GM21529 (cell line): ENCODE measurements around the gene NDUFAF8.

Experiments used
- ATAC-seq: cut with Tn5 transposase; IDR thresholded peaks from one replicate; pipeline ENCODE4 v1.9.1; 2021; ENCODE audit not compliant: unreplicated experiment

NDUFAF8 gene, protein sequence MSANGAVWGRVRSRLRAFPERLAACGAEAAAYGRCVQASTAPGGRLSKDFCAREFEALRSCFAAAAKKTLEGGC

GRCh38 chr17:81238815-81239713, at the start of gene NDUFAF8, which contains the start of gene TEPSIN:
Gene NDUFAF8, plus strand, starts transcription at chr17:81239318. Its CDS starts 46 bp downstream, at chr17:81239364.
Gene TEPSIN, minus strand, starts transcription at chr17:81239055. Its CDS starts 22 bp downstream, at chr17:81239033.
- peak; percentile 93 for ATAC-seq

- ATAC-seq, result no peak
Observed at GRCh38 chr17:81189670-81190530, 49.2 kb upstream of the NDUFAF8 start.

GRCh38 chr17:81190591-81190990, 48.5 kb upstream of the NDUFAF8 start:
- ATAC-seq, result no peak

DNA sequence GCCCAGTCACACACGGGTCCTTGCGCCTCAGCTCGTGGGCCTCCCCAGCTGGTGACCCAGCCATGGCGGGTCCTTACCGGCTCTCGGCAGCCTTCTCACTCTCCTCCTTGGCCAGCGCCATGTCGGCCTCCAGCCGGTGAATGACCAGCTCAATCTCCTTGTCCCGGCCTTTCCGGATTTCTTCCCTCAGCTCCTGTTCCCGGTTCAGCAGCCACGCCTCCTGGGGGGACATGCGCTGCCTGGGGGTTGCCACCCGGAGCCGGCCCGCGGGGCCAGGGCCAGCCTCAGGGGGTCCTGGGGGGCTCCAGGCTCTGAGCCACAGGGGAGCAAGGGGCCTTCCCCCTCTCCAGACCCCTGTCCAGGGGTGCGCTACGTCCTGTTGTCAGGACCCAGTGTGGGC, 48.0 kb upstream of the NDUFAF8 start:
- no peak for ATAC-seq

GRCh38 chr17:81191646-81192045, 47.5 kb upstream of the NDUFAF8 start:
- no peak for ATAC-seq

- ATAC-seq, result no peak
Observed at GRCh38 chr17:81192386-81193050, 46.6 kb upstream of the NDUFAF8 start.

- ATAC-seq, result no peak
Observed at GRCh38 chr17:81193051-81193410, 46.1 kb upstream of the NDUFAF8 start.

DNA sequence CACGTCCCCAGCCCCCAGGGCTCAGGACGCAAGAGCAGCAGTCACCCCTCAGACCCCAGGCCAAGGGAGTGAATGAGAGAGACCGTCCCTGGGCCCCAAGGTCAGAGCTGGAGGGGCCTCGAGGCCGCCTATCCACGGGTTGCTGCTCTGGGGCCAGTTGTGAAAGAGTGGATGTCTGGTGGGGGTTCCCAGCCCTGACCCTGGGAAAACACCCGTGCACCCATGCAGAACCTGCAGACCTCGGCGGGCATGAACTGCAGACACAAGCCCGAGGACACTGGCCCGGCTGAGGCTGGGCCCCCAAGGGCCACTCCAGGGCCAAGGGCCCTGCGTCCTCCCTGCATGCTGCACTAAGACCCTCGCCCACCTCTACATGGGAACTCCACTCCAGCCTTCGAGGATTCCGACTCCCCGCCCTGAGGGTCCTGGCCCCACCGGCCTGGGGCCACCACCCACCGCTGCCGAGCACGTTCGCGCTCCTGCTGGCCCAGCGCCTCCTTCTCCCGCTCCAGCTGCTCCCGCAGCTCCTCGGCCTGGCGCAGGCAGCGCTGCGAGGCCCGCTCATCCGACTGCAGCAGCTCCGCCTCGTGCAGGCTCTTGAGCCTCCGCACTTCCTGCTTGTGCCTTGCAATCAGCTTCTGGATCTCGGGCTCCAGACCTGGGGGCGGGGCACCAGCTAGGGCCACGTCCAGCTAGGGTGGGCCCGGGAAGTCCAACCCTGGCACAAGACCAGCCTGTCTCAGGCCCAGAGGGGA, 45.5 kb upstream of the NDUFAF8 start:
- no peak for ATAC-seq

DNA sequence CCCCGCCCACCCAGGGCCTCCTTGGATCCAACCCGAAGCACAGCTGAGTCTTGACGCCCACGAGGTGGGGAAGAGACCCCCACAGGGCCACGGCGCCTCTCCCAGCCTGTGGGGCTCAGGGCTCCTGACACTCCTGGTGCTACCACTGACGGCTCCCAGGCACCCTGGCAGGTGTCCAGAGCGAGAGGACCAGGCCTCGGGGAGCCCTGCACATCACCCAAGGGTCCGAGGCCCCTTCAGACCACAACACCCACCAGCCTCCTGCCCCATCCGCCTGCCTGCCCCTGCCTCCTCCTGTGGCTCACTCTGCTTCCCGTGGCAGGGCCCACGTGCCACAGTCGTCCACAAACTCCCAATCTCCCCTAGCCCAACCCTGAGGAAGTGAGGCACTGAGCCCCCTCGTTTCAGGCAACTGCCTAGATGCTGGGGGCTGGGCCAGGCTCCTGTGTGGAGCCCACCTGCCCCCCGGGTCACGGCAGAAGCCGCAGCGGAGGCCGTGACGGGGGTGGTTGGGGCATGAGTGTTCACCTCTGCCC, 44.8 kb upstream of the NDUFAF8 start:
- no peak for ATAC-seq

DNA sequence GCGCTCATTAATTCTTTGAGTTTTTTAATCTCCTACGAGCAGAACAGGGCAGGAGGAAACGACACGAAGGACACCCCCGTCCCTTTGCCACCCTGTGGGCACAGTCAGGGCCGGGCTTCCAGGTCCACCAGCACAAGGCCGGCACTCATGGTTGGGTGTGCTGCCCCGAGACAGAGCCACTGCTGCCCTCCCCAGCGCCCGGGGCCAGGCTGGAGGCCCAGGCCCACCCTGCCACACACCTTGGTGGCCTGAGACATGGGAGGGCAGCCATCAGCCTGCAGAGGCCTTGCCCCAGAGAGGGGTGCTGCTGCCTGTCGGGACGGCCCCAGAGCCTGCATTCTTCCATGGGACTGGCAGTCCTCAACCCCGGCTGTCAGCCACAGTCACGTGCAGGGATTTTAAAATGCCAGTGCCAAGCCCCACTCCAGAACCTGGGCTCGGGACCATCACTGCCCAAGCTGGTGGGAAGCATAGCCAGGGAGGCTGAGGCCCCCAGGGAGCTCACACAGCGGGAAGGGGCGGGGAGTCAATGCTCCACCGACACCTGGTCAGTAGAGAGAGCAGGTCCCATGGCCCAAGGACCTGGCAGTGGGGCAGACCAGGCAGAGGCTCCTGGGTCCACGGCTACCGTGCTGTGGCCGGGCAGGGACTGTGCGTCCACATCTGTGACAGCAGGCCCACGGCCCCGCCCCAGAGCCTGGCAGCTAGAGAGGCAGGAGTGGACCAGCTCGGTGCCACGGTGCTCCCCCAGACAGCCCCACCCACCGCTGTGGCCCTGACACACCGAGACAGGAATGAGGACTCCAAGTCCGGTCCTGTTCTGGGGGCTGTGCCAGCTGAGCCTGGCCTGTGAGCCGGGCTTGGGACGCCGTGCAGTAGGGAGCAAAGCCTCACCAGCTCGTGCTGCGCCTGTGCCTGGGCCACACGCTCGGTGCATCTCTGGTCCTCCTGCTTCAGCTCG, 43.9 kb upstream of the NDUFAF8 start:
- no peak for ATAC-seq

DNA sequence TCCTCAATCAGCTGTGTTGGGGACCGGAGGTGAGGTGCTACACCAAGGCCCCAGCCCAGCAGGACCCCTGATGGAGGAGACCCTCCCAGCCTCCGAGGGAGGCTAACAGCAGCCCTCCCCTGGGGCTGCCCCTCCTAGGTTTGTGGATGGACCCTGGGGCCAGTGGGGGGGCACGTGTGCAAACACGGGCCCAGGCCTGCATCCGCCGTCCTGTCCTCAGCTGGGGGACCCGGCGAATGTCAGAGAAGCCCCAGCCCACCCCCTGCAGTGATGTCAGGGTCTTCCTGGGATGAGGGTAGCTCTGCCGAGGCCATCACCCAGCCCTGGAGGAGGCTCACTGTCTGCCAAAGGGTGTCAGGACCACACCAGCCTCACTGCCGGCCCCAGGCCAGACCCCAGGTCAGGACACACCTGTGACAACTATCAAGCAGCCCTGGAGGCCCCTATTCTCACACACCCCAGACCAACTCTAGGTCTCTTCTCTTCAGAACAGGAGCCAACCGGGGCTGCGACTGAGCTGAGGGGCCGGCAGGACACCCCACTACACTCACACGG, 43.1 kb upstream of the NDUFAF8 start:
- no peak for ATAC-seq

GRCh38 chr17:81196505-81197408, 42.4 kb upstream of the NDUFAF8 start:
- no peak for ATAC-seq

- ATAC-seq, result no peak
Observed at GRCh38 chr17:81197409-81197795, 41.7 kb upstream of the NDUFAF8 start.

DNA sequence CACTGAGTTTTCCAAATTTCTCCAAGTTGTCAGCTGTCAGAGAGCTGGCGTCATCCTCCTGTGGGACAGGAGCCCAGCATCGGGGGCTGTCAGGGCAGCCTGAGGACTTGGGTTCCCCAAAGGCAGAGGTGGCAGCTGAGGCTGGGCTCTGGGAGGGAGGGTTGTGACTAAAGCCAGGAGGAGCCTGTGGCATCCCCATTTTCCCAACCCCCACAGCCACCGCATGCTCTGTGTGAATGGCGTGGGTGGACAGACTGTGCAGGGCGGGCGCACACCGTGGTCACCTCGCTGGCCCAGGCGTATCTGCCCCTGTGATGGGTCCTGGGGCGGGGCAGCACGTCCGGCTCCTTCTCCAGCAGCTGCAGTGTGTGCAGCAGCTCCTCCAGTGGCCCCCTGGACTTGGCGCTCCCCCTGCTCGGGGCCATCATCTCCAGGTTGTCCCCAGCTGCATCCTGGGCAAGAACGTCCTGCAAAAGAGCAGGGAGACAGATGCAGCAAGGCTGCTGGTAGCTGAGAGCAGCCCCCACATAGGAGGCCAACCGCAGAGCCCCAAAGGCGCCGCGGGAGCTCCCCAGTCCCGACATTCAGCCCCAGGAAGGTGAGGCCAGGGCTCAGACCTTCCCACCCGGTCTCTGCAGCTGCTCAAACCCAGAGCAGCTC, 41.2 kb upstream of the NDUFAF8 start:
- no peak for ATAC-seq

DNA sequence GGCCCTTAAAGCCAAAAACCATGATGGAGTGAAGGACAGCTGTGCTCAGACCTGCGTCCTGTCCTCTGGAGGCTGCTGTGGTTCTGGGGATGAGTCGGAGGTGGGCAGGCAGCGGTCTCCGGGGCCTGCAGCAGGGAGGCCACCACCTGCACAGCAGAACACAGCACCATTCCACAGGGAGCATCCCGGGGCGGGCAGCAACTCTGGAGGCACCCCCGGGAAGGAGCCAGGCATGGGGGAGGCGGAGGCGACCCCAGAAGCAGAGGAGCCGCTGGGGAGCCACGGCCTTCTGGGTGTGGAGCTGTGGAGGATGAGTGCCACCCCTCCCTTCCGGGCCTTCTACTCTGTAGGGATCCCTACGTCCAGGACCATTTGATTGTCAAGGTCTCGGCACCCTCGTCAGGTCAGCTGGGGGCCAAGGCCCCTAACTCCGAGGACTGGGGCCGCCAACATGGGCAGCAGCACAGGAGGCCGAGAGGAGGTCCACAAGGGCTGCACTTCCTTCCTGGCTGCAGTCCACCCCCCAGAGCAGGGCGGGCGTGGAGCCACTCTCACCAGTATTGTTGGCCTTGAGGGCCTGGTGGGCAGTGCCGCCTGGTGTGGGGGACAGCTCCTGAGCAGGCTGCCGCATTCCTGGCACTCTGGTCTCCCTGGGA, 40.2 kb upstream of the NDUFAF8 start:
- no peak for ATAC-seq

- ATAC-seq, result no peak
Observed at GRCh38 chr17:81199482-81199830, 39.7 kb upstream of the NDUFAF8 start.

- no peak for ATAC-seq
Observed at GRCh38 chr17:81200201-81200600, 38.9 kb upstream of the NDUFAF8 start.
